Activated CD4-positive, CD25-positive, alpha-beta regulatory T cell (primary cell): ENCODE measurements around the gene SLC25A38.
"Not testable (repeated sequence)": the region's sequence is repeated elsewhere in the genome, so short reads cannot be mapped to it uniquely, and the experiment has no call there.

Source experiments
- DNase-seq, 4 experiments: peaks; one replicate each; lab custom pipeline; 2025; lab: John Stamatoyannopoulos, UW

SLC25A38 gene

GRCh38 chr3:39407259-39407629, 24.1 kb downstream of the SLC25A38 start:
- no peak for DNase-seq

GRCh38 chr3:39407773-39408492, 24.8 kb downstream of the SLC25A38 start:
- no peak for DNase-seq

GRCh38 chr3:39408493-39409372, 25.6 kb downstream of the SLC25A38 start:
- no peak for DNase-seq

GRCh38 chr3:39409514-39410136, 26.5 kb downstream of the SLC25A38 start:
- DNase-seq = no peak

- DNase-seq = no peak
Observed at GRCh38 chr3:39410893-39411292, 27.7 kb downstream of the SLC25A38 start.

- DNase-seq = no peak
Observed at GRCh38 chr3:39412668-39413260, 29.6 kb downstream of the SLC25A38 start.

- no peak for DNase-seq
Observed at GRCh38 chr3:39413691-39414420, 30.7 kb downstream of the SLC25A38 start.

- DNase-seq = no peak
Observed at GRCh38 chr3:39414421-39414907, 31.3 kb downstream of the SLC25A38 start.

- not testable (repeated sequence) for DNase-seq
Observed at GRCh38 chr3:39415302-39415701, 32.1 kb downstream of the SLC25A38 start.

GRCh38 chr3:39415983-39416382, 32.8 kb downstream of the SLC25A38 start:
- no peak for DNase-seq

GRCh38 chr3:39416998-39417397, 33.8 kb downstream of the SLC25A38 start:
- not testable (repeated sequence) for DNase-seq

GRCh38 chr3:39418556-39419225, 35.5 kb downstream of the SLC25A38 start:
- not testable (repeated sequence) for DNase-seq

GRCh38 chr3:39419742-39420315, 36.7 kb downstream of the SLC25A38 start:
- DNase-seq = no peak

- DNase-seq = no peak
Observed at GRCh38 chr3:39420543-39420942, 37.4 kb downstream of the SLC25A38 start.

- DNase-seq = no peak
Observed at GRCh38 chr3:39423436-39423970, 40.3 kb downstream of the SLC25A38 start.

- DNase-seq = no peak
Observed at GRCh38 chr3:39426312-39426711, 43.1 kb downstream of the SLC25A38 start.

GRCh38 chr3:39427506-39427905, 44.3 kb downstream of the SLC25A38 start:
- no peak for DNase-seq

- no peak for DNase-seq
Observed at GRCh38 chr3:39428745-39429201, 45.6 kb downstream of the SLC25A38 start.

- no peak for DNase-seq
Observed at GRCh38 chr3:39429466-39429865, 46.3 kb downstream of the SLC25A38 start.

GRCh38 chr3:39432342-39432741, 49.2 kb downstream of the SLC25A38 start:
- no peak for DNase-seq
